IMR-90 (cell line): Measurements from ENCODE around the gene DPYD. TPM values are rescaled to one million over a fixed set of nuclear protein-coding genes. Genes with fewer than 3 reads are reported as not detected.

Experiments
- ATAC-seq: fragments of 200-7000 bp; cut with Tn5 transposase; 2 replicates; pipeline ENCODE4 v1.9.1; 2020; ENCODE audit warnings: low read depth, mild to moderate bottlenecking, moderate library complexity
- BruUV-seq: library from RNA; stranded (reverse); fragments of 400-500 nt; replicated peaks from 2 replicates; lab custom pipeline; 2021; lab: Mats Ljungman, UMichigan
- CTCF ChIA-PET: fragments of 300-600 bp; formaldehyde crosslinking; extraction: SDS; loops from one replicate; lab custom pipeline; 2021; ENCODE audit warnings: antibody characterized with exemption; lab: Yijun Ruan, JAX
- POLR2A ChIA-PET: fragments of 300-600 bp; sonication (Branson Sonifier 250); formaldehyde crosslinking; loops from one replicate; lab custom pipeline; 2022; ENCODE audit warnings: antibody characterized with exemption; ENCODE audit not compliant: unreplicated experiment; lab: Charles Lee
- DNase-seq: peaks from one replicate; pipeline ENCODE4 v3.0.0; 2013
- H2AFZ ChIP-seq: replicated peaks from 2 replicates; pipeline ENCODE3; 2013; ENCODE audit warnings: low read length, mild to moderate bottlenecking; ENCODE audit not compliant: poor library complexity
- H2AK5ac ChIP-seq: 2 replicates; pipeline ENCODE4 v1.6.1; 2013; ENCODE audit warnings: low read depth, low read length, inconsistent platforms
- H2AK9ac ChIP-seq: replicated peaks from 2 replicates; pipeline ENCODE3; 2013; ENCODE audit warnings: mild to moderate bottlenecking, low read depth, low read length, moderate library complexity; ENCODE audit not compliant: poor library complexity
- H2BK120ac ChIP-seq: 2 replicates; pipeline ENCODE4 v1.6.1; 2013; ENCODE audit warnings: low read depth, low read length, inconsistent platforms
- H2BK15ac ChIP-seq: 3 replicates; pipeline ENCODE4 v1.6.1; 2013; ENCODE audit warnings: low read depth, low read length, inconsistent platforms
- H2BK20ac ChIP-seq: 2 replicates; pipeline ENCODE4 v1.6.1; 2013; ENCODE audit warnings: low read depth, mild to moderate bottlenecking, inconsistent platforms, low read length, moderate library complexity
- H2BK5ac ChIP-seq: 2 replicates; pipeline ENCODE4 v1.6.1; 2013; ENCODE audit warnings: mild to moderate bottlenecking, low read depth, low read length, inconsistent platforms; ENCODE audit not compliant: poor library complexity, severe bottlenecking
- H3K14ac ChIP-seq: replicated peaks from 2 replicates; pipeline ENCODE4 v1.6.1; 2013; ENCODE audit warnings: low read depth, low read length, inconsistent platforms
- H3K18ac ChIP-seq: 2 replicates; pipeline ENCODE4 v1.6.1; 2013; ENCODE audit warnings: low read depth, low read length, control low read depth
- H3K23ac ChIP-seq: 2 replicates; pipeline ENCODE4 v1.6.1; 2013; ENCODE audit warnings: low read depth, low read length, inconsistent platforms
- H3K27ac ChIP-seq: 2 replicates; pipeline ENCODE4 v1.5.1; 2013; ENCODE audit warnings: mild to moderate bottlenecking, control low read depth, low read length; ENCODE audit not compliant: insufficient read depth
- H3K27me3 ChIP-seq: 2 replicates; pipeline ENCODE4 v1.6.1; 2013; ENCODE audit warnings: low read length; ENCODE audit not compliant: control insufficient read depth, insufficient read depth
- H3K36me3 ChIP-seq: 2 replicates; pipeline ENCODE4 v1.6.1; 2013; ENCODE audit warnings: low read length, mixed read lengths; ENCODE audit not compliant: control insufficient read depth, insufficient read depth
- H3K4ac ChIP-seq: 2 replicates; pipeline ENCODE4 v1.6.1; 2013; ENCODE audit warnings: low read depth, low read length, inconsistent platforms
- H3K4me1 ChIP-seq: 2 replicates; pipeline ENCODE4 v1.6.1; 2013; ENCODE audit warnings: low read length, mixed read lengths; ENCODE audit not compliant: control insufficient read depth, insufficient read depth
- H3K4me2 ChIP-seq: 2 replicates; pipeline ENCODE4 v1.6.1; 2013; ENCODE audit warnings: low read depth, mild to moderate bottlenecking, control low read depth, low read length, moderate library complexity
- H3K4me3 ChIP-seq: 2 replicates; pipeline ENCODE4 v1.5.1; 2013; ENCODE audit warnings: low read depth, mild to moderate bottlenecking, control low read depth, low read length, moderate library complexity; ENCODE audit not compliant: insufficient read depth
- H3K56ac ChIP-seq: 2 replicates; pipeline ENCODE4 v1.6.1; 2013; ENCODE audit warnings: low read length, inconsistent platforms; ENCODE audit not compliant: insufficient read depth; ENCODE audit errors: extremely low read depth
- H3K79me1 ChIP-seq, 2 experiments: 2 replicates each; pipeline ENCODE4 v1.6.1; 2013; ENCODE audit warnings: low read length in 2 of 2, inconsistent platforms in 1 of 2, low read depth in 1 of 2
- H3K9ac ChIP-seq: 2 replicates; pipeline ENCODE4 v1.6.1; 2013; ENCODE audit warnings: low read depth, low read length, control low read depth
- H3K9me1 ChIP-seq: 2 replicates; pipeline ENCODE4 v1.6.1; 2013; ENCODE audit warnings: low read length, inconsistent platforms; ENCODE audit not compliant: insufficient read depth
- H3K9me3 ChIP-seq: 2 replicates; pipeline ENCODE4 v1.6.1; 2013; ENCODE audit warnings: low read length; ENCODE audit not compliant: control insufficient read depth, insufficient read depth
- H4K20me1 ChIP-seq: 2 replicates; pipeline ENCODE4 v1.6.1; 2013; ENCODE audit warnings: low read length, inconsistent platforms; ENCODE audit not compliant: insufficient read depth
- H4K5ac ChIP-seq: 2 replicates; pipeline ENCODE4 v1.6.1; 2013; ENCODE audit warnings: mild to moderate bottlenecking, low read depth, low read length, control low read depth
- H4K8ac ChIP-seq, 2 experiments: 2 replicates each; pipeline ENCODE4 v1.6.1; 2013; ENCODE audit warnings: low read depth in 2 of 2, low read length in 2 of 2, control low read depth in 1 of 2, inconsistent platforms in 1 of 2
- H4K91ac ChIP-seq: 2 replicates; pipeline ENCODE4 v1.6.1; 2013; ENCODE audit warnings: low read depth, low read length, inconsistent platforms; ENCODE audit not compliant: insufficient read depth
- BHLHE40 ChIP-seq: fragments of 150-350 bp; IDR thresholded peaks from 2 replicates; pipeline ENCODE4 v1.6.1; 2016; ENCODE audit warnings: mild to moderate bottlenecking, low read depth, low read length
- CEBPB ChIP-seq: IDR thresholded peaks from 2 replicates; pipeline ENCODE4 v1.6.1; 2012; ENCODE audit warnings: low read depth, low read length, improper control_type of control experiment
- CHD1 ChIP-seq: IDR thresholded peaks from 2 replicates; pipeline ENCODE4 v1.6.1; 2012; ENCODE audit warnings: low read depth, low read length, improper control_type of control experiment
- FOS ChIP-seq: fragments of 150-350 bp; IDR thresholded peaks from 2 replicates; pipeline ENCODE4 v1.6.1; 2016; ENCODE audit warnings: low read depth, low read length
- MAFK ChIP-seq: IDR thresholded peaks from 2 replicates; pipeline ENCODE4 v1.6.1; 2012; ENCODE audit warnings: low read depth, low read length, improper control_type of control experiment
- MAZ ChIP-seq: IDR thresholded peaks from 2 replicates; pipeline ENCODE4 v1.6.1; 2012; ENCODE audit warnings: low read depth, mild to moderate bottlenecking, low read length, improper control_type of control experiment, moderate library complexity, borderline replicate concordance
- MXI1 ChIP-seq: IDR thresholded peaks from 2 replicates; pipeline ENCODE4 v1.6.1; 2012; ENCODE audit warnings: low read depth, mild to moderate bottlenecking, low read length, moderate library complexity, borderline replicate concordance
- NFE2L2 ChIP-seq: fragments of 150-350 bp; IDR thresholded peaks from 2 replicates; pipeline ENCODE4 v1.6.1; 2016; ENCODE audit warnings: low read depth, mild to moderate bottlenecking, low read length
- POLR2A ChIP-seq: IDR thresholded peaks from 2 replicates; pipeline ENCODE4 v1.6.1; 2012; ENCODE audit warnings: mild to moderate bottlenecking, low read depth, low read length
- RAD21 ChIP-seq: IDR thresholded peaks from 2 replicates; pipeline ENCODE4 v1.6.1; 2012; ENCODE audit warnings: low read length, improper control_type of control experiment
- RCOR1 ChIP-seq: IDR thresholded peaks from 2 replicates; pipeline ENCODE4 v1.6.1; 2012; ENCODE audit warnings: mild to moderate bottlenecking, low read length, improper control_type of control experiment; ENCODE audit not compliant: insufficient replicate concordance
- RFX5 ChIP-seq: IDR thresholded peaks from 2 replicates; pipeline ENCODE4 v1.8.0; 2012; ENCODE audit warnings: low read depth, mild to moderate bottlenecking, low read length, moderate library complexity
- SMC3 ChIP-seq: fragments of 150-350 bp; IDR thresholded peaks from 2 replicates; pipeline ENCODE4 v1.6.1; 2016; ENCODE audit warnings: low read depth, mild to moderate bottlenecking, antibody characterized with exemption, low read length, moderate library complexity
- WGBS, 2 experiments: methylation state at CpG; one replicate each; pipeline versions ENCODE4 v1.1.5 to v1.1.7; 2013; ENCODE audit warnings: missing lambda C conversion rate in 2 of 2; ENCODE audit not compliant: insufficient read length in 1 of 2; ENCODE audit errors: extremely low coverage in 2 of 2; 5-methylcytosine and 5-hydroxymethylcytosine counted together
- dilution Hi-C: fragments of 300-500 bp; cut with HindIII; formaldehyde crosslinking; loops from one replicate; pipeline ENCODE4 v1.14.3; 2018; ENCODE audit warnings: low sequenced_read_pairs; ENCODE audit not compliant: unreplicated experiment
- in situ Hi-C: fragments of 300-500 bp; cut with MboI; formaldehyde crosslinking; loops from 3 replicates; pipeline ENCODE4 v1.14.3; 2019; ENCODE audit warnings: low sequenced_read_pairs, inconsistent platforms, mixed read lengths
- intact Hi-C: fragments of 100-400 bp; cut with micrococcal nuclease; formaldehyde crosslinking; loops from 2 replicates; pipeline ENCODE4 v1.10.0; 2022
- polyA plus RNA-seq, 3 experiments: library from polyadenylated mRNA; depleted of rRNA; stranded (reverse); fragments of >200 nt; gene quantifications; 2 replicates each; pipeline ENCODE4 v1.2.3, GENCODE V29; 2012; ENCODE audit warnings: low replicate concordance in 1 of 3
- total RNA-seq: library from RNA; depleted of rRNA; stranded (reverse); fragments of >200 nt; gene quantifications from 2 replicates; pipeline ENCODE4 v1.2.3, GENCODE V29; 2012
- TF ChIP-seq, protein P1 (sequence below): fragments of 150-350 bp; IDR thresholded peaks from 2 replicates; pipeline ENCODE4 v1.6.1; 2016; ENCODE audit warnings: low read depth, mild to moderate bottlenecking, low read length, moderate library complexity, borderline replicate concordance
- TF ChIP-seq, protein P2 (sequence below): fragments of 150-350 bp; IDR thresholded peaks from 2 replicates; pipeline ENCODE4 v1.6.1; 2017; ENCODE audit warnings: mild to moderate bottlenecking, antibody characterized with exemption, low read length, low read depth
- TF ChIP-seq, protein P3 (sequence below): conservative IDR thresholded peaks from 2 replicates; pipeline ENCODE4 v1.5.1; 2012; ENCODE audit warnings: mild to moderate bottlenecking, low read depth, low read length, improper control_type of control experiment

DPYD gene
- total and polyA plus RNA-seq, 2 of the 4 experiments (the other 2 are of a cell fraction), result 9.3 to 47.3 TPM

DNA sequence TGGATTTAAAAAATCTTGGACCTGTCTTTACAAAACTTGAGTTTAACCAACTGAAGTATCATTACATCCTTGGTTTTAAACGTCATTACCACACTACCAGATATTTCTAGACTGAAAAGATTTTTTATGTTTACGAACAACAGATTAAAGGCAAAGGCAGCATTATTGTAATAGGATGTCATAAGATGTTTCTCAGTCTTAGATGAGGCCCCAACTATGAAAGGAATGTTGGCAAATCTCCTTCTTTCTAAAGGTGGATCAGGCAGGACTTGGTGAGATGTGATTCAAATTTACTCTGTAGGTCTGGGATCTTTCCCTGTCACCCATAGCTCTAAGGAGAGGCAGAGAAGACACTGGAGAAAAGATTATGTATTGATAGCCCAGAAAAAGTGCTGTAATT is 781.3 kb downstream of the DPYD start:
- no TSS peak for BruUV-seq
- H3K79me1 ChIP-seq, result no peaks in the 10 kb centered on the region
- no peaks in the 10 kb centered on the region for H3K9me1 ChIP-seq
- H3K36me3 ChIP-seq, result no peaks in the 10 kb centered on the region
- H3K18ac ChIP-seq, result no peak overlapping the region; the same call in 1 of the 2 replicates
- peaks cover 3% of the 10 kb centered on the region for H3K4me1 ChIP-seq
- no peak overlapping the region for H3K56ac ChIP-seq
- no peak overlapping the region for H3K27ac ChIP-seq
- POLR2A ChIA-PET, result no interaction called here
- H4K8ac ChIP-seq, result no peak overlapping the region
- peak overlapping the region; percentile 2; the same call in 1 of the 3 replicates for H2BK15ac ChIP-seq
- H2AFZ ChIP-seq, result no peak overlapping the region
- no peaks in the 10 kb centered on the region for H3K9me3 ChIP-seq
- no peak overlapping the region for H2AK9ac ChIP-seq
- in situ Hi-C loops, result no loop called here
- no peak overlapping the region for H3K4me3 ChIP-seq
- no peak overlapping the region for H3K4me2 ChIP-seq
- H3K4ac ChIP-seq, result no peak overlapping the region
- 0 out of 2 replicates have a peak overlapping the region, but pooled peaks have one; percentile 16 for H2BK120ac ChIP-seq
- no peak overlapping the region for H3K23ac ChIP-seq
- H4K5ac ChIP-seq, result no peak overlapping the region
- CTCF ChIA-PET, result interaction anchor here (0.6 to 1.1 kb wide), 2 partner anchors 87 to 170 kb away, joined by 3 read pairs; no protein-coding TSS in a partner anchor
- 0 out of 2 replicates have a peak overlapping the region, but pooled peaks have one; percentile 33 for H2BK20ac ChIP-seq
- no peak overlapping the region for H3K14ac ChIP-seq
- ATAC-seq (peak; percentile 45), DNase-seq (peak; percentile 47)
- dilution Hi-C loops, result no loop called here
- H2BK5ac ChIP-seq, result no peak overlapping the region
- TF ChIP-seq RCOR1 (no peak), FOS (no peak), RFX5 (no peak), RAD21 (no peak), MXI1 (no peak), SMC3 (no peak), POLR2A (no peak), BHLHE40 (no peak), CHD1 (no peak), NFE2L2 (no peak), CEBPB (no peak), MAFK (no peak), MAZ (no peak)
- TF ChIP-seq, protein P1, sequence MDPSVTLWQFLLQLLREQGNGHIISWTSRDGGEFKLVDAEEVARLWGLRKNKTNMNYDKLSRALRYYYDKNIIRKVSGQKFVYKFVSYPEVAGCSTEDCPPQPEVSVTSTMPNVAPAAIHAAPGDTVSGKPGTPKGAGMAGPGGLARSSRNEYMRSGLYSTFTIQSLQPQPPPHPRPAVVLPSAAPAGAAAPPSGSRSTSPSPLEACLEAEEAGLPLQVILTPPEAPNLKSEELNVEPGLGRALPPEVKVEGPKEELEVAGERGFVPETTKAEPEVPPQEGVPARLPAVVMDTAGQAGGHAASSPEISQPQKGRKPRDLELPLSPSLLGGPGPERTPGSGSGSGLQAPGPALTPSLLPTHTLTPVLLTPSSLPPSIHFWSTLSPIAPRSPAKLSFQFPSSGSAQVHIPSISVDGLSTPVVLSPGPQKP, result no peak
- TF ChIP-seq, protein P2, sequence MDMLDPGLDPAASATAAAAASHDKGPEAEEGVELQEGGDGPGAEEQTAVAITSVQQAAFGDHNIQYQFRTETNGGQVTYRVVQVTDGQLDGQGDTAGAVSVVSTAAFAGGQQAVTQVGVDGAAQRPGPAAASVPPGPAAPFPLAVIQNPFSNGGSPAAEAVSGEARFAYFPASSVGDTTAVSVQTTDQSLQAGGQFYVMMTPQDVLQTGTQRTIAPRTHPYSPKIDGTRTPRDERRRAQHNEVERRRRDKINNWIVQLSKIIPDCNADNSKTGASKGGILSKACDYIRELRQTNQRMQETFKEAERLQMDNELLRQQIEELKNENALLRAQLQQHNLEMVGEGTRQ, result no peak
- TF ChIP-seq, protein P3, sequence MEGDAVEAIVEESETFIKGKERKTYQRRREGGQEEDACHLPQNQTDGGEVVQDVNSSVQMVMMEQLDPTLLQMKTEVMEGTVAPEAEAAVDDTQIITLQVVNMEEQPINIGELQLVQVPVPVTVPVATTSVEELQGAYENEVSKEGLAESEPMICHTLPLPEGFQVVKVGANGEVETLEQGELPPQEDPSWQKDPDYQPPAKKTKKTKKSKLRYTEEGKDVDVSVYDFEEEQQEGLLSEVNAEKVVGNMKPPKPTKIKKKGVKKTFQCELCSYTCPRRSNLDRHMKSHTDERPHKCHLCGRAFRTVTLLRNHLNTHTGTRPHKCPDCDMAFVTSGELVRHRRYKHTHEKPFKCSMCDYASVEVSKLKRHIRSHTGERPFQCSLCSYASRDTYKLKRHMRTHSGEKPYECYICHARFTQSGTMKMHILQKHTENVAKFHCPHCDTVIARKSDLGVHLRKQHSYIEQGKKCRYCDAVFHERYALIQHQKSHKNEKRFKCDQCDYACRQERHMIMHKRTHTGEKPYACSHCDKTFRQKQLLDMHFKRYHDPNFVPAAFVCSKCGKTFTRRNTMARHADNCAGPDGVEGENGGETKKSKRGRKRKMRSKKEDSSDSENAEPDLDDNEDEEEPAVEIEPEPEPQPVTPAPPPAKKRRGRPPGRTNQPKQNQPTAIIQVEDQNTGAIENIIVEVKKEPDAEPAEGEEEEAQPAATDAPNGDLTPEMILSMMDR, result no peak
- WGBS, 2 experiments, result no CpG with 5 or more reads among the region's 2 CpGs
- no peak overlapping the region for H4K91ac ChIP-seq
- H3K9ac ChIP-seq, result no peak overlapping the region
- H3K27me3 ChIP-seq, result no peaks in the 10 kb centered on the region
- intact Hi-C loops, result loop anchor here (5.0 kb wide), 2 partner anchors 172 to 908 kb away; no protein-coding TSS in a partner anchor
- H4K20me1 ChIP-seq, result no peaks in the 10 kb centered on the region
- no peak overlapping the region for H2AK5ac ChIP-seq
